ENCODE data around the gene RRAD. TPM values are rescaled to one million over a fixed set of nuclear protein-coding genes. Genes with fewer than 3 reads are reported as not detected.

Gene RRAD
- total and polyA plus RNA-seq, 2 of the 4 experiments (the other 2 are of a cell fraction), result 1.3 to 2.1 TPM

DNA sequence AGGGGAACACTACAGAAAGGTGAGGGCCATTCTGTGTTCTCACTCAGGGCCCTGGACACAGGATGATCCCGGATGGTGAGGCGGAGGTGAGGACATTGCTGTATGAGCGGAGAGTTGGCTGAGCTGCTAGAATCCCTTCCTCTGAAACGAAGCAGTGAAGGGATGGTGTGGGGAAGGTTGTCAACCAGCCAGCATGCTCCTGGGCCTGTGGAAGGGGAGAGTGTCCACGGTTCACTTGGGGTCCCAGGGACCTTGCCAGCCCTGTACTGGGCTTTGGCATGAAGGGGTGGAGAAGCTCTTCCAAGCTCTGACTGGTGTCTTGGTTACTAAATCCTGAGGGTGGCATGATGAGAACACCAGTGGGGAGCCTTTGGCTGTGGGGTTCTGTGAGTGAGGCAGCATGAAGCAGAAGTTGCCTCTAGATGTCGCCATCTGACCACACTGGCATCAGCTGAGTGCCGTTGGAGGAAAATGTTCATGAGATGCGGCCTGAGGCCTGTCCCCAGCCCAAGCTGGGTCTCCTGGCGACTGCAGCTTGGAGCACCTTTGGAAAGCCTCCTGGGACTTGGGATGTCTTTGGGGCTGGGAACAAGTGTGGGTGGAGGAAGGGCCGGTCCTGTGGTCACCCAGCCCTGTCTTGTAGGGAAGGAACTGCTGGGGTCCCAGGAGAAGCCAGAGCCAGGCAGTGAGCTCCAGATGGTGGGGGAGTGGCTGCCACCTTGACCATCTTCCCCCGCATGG is 30.2 kb downstream of the RRAD start:
- H2BK20ac ChIP-seq (ENCODE audit: low read depth, low read length), result no peak overlapping the region
- no peak overlapping the region for H3K4me2 ChIP-seq (ENCODE audit: low read depth, low read length)
- H3K18ac ChIP-seq (ENCODE audit: low read depth, low read length), result no peak overlapping the region
- peak overlapping the region; percentile 59 for H3K4ac ChIP-seq (ENCODE audit: low read depth, low read length)
- peak overlapping the region; percentile 85 for H2AFZ ChIP-seq (replicated peaks; ENCODE audit: low read length, poor library complexity)
- H3K79me1 ChIP-seq (ENCODE audit: low read depth in 1 of 2, low read length in 2 of 2), result no peaks in the 10 kb centered on the region
- H3K9me1 ChIP-seq (ENCODE audit: insufficient read depth, low read length), result peaks cover 12% of the 10 kb centered on the region
- peak overlapping the region; percentile 43; the same call in 1 of the 2 replicates for H4K91ac ChIP-seq (ENCODE audit: insufficient read depth, low read depth, low read length)
- peak overlapping the region; percentile 60; the same call in 1 of the 2 replicates for H2BK120ac ChIP-seq (ENCODE audit: low read depth, low read length)
- no peak overlapping the region for H3K14ac ChIP-seq (replicated peaks; ENCODE audit: low read depth, low read length)
- H4K8ac ChIP-seq (ENCODE audit: low read depth in 2 of 2, low read length in 2 of 2), result peak overlapping the region in 1 of 2 experiments; percentile 47; a peak in 1 of 4 replicates
- H3K9me3 ChIP-seq (ENCODE audit: control insufficient read depth, insufficient read depth, low read length), result no peaks in the 10 kb centered on the region
- dilution Hi-C loops (cut with HindIII; ENCODE audit: low sequenced_read_pairs, unreplicated experiment) (no loop called here), in situ Hi-C loops (cut with MboI; ENCODE audit: low sequenced_read_pairs) (loop anchor here (5.0 kb wide), 1 partner anchor 37 kb away; the partner anchor contains the start of gene CIAO2B), intact Hi-C loops (cut with micrococcal nuclease) (loop anchor here (1.0 to 10.0 kb wide), 4 partner anchors 32 to 260 kb away; partner anchors contain the start of genes B3GNT9, CES2, CIAO2B and FBXL8)
- H3K9ac ChIP-seq (ENCODE audit: low read depth, low read length), result no peak overlapping the region
- peaks cover 4% of the 10 kb centered on the region; the same call in 1 of the 2 replicates for H3K36me3 ChIP-seq (ENCODE audit: control insufficient read depth, insufficient read depth, low read length)
- H2BK5ac ChIP-seq (ENCODE audit: low read depth, low read length, poor library complexity, severe bottlenecking), result no peak overlapping the region
- WGBS, 2 experiments (ENCODE audit: extremely low coverage in 2 of 2, insufficient read length in 1 of 2), result 26% methylated on average over 7 of the region's 11 CpGs; no CpG with 5 or more reads in 1 of the 2 experiments
- peak overlapping the region; percentile 33; the same call in 1 of the 2 replicates for H2AK5ac ChIP-seq (ENCODE audit: low read depth, low read length)
- DNase-seq (peak; percentile 76), ATAC-seq (ENCODE audit: low read depth) (peak; percentile 85)
- no peak overlapping the region for H3K4me3 ChIP-seq (ENCODE audit: insufficient read depth, low read depth, low read length)
- no peak overlapping the region for H3K23ac ChIP-seq (ENCODE audit: low read depth, low read length)
- no TSS peak for BruUV-seq (replicated peaks)
- ChIA-PET CTCF (interaction anchor here (0.8 to 1.8 kb wide), 7 partner anchors 9 to 64 kb away, joined by 3 to 20 read pairs (median 4); partner anchors contain the start of genes PDP2 and RRAD), POLR2A (ENCODE audit: unreplicated experiment) (interaction anchor here (0.9 kb wide), 1 partner anchor 33 kb away, joined by 3 read pairs; no protein-coding TSS in a partner anchor)
- peaks cover 15% of the 10 kb centered on the region for H3K4me1 ChIP-seq (ENCODE audit: control insufficient read depth, insufficient read depth, low read length)
- TF ChIP-seq RAD21 (IDR thresholded peaks at IDR 0.05; ENCODE audit: low read length) (peak; percentile 99), FOS (IDR thresholded peaks at IDR 0.05; ENCODE audit: low read depth, low read length) (no peak), POLR2A (IDR thresholded peaks at IDR 0.05; ENCODE audit: low read depth, low read length) (peak; percentile 59; the same call in 1 of the 2 replicates), SMC3 (IDR thresholded peaks at IDR 0.05; ENCODE audit: low read depth, low read length) (peak; percentile 88), MAZ (IDR thresholded peaks at IDR 0.05; ENCODE audit: borderline replicate concordance, low read depth, low read length) (peak; percentile 33; the same call in 1 of the 2 replicates)
- TF ChIP-seq, protein P1, sequence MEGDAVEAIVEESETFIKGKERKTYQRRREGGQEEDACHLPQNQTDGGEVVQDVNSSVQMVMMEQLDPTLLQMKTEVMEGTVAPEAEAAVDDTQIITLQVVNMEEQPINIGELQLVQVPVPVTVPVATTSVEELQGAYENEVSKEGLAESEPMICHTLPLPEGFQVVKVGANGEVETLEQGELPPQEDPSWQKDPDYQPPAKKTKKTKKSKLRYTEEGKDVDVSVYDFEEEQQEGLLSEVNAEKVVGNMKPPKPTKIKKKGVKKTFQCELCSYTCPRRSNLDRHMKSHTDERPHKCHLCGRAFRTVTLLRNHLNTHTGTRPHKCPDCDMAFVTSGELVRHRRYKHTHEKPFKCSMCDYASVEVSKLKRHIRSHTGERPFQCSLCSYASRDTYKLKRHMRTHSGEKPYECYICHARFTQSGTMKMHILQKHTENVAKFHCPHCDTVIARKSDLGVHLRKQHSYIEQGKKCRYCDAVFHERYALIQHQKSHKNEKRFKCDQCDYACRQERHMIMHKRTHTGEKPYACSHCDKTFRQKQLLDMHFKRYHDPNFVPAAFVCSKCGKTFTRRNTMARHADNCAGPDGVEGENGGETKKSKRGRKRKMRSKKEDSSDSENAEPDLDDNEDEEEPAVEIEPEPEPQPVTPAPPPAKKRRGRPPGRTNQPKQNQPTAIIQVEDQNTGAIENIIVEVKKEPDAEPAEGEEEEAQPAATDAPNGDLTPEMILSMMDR (conservative IDR thresholded peaks at IDR 0.05; ENCODE audit: low read depth, low read length), result peak; percentile 98
- no peak overlapping the region for H3K56ac ChIP-seq (ENCODE audit: extremely low read depth, insufficient read depth, low read length)
- no peaks in the 10 kb centered on the region for H3K27me3 ChIP-seq (ENCODE audit: control insufficient read depth, insufficient read depth, low read length)
- H4K5ac ChIP-seq (ENCODE audit: low read depth, low read length), result no peak overlapping the region
- no peak overlapping the region for H3K27ac ChIP-seq (ENCODE audit: insufficient read depth, low read length)
- no peak overlapping the region for H2BK15ac ChIP-seq (ENCODE audit: low read depth, low read length)
- H4K20me1 ChIP-seq (ENCODE audit: insufficient read depth, low read length), result no peaks in the 10 kb centered on the region
- peak overlapping the region; percentile 52 for H2AK9ac ChIP-seq (replicated peaks; ENCODE audit: low read depth, low read length, poor library complexity)

Measured in IMR-90 (cell line).